ENCODE data around the gene N4BP3.

- no peak for TF ChIP-seq CTCF (IDR thresholded peaks at IDR 0.05)
- no peak for TF ChIP-seq ZFX (IDR thresholded peaks at IDR 0.05; ENCODE audit: borderline replicate concordance)
Measured at GRCh38 chr5:178090856-178091255, 22.5 kb upstream of the N4BP3 start.
